Measurements from ENCODE around the gene CDK5RAP2.

Gene CDK5RAP2

DNA sequence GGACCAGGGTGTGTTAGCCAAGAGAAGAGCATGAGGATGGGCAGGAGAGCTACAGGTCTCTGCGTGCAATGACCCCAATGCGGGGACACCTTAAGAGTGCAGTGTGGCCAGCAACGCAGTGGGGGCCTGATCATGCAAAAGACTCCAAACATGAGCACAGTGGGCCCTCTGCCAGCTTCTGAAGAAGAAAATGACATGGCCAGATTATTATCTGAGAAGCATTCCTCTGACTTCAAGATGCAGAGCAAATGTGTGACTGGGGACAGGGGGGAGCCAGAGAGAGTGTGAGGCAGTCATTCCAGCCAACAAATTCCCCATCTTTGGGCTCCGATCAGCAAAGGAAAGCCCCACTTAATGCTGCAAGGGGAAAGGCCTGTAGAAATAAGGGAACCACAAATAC, 229.4 kb downstream of the CDK5RAP2 start:
- DNase-seq (ENCODE audit: low read depth): no peak
- H3K4me3 ChIP-seq (ENCODE audit: low read length): no peak overlapping the region
- TF ChIP-seq, protein P1, sequence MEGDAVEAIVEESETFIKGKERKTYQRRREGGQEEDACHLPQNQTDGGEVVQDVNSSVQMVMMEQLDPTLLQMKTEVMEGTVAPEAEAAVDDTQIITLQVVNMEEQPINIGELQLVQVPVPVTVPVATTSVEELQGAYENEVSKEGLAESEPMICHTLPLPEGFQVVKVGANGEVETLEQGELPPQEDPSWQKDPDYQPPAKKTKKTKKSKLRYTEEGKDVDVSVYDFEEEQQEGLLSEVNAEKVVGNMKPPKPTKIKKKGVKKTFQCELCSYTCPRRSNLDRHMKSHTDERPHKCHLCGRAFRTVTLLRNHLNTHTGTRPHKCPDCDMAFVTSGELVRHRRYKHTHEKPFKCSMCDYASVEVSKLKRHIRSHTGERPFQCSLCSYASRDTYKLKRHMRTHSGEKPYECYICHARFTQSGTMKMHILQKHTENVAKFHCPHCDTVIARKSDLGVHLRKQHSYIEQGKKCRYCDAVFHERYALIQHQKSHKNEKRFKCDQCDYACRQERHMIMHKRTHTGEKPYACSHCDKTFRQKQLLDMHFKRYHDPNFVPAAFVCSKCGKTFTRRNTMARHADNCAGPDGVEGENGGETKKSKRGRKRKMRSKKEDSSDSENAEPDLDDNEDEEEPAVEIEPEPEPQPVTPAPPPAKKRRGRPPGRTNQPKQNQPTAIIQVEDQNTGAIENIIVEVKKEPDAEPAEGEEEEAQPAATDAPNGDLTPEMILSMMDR (IDR thresholded peaks at IDR 0.05; ENCODE audit: insufficient read depth, low read depth, low read length, missing control alignments): no peak

DNA sequence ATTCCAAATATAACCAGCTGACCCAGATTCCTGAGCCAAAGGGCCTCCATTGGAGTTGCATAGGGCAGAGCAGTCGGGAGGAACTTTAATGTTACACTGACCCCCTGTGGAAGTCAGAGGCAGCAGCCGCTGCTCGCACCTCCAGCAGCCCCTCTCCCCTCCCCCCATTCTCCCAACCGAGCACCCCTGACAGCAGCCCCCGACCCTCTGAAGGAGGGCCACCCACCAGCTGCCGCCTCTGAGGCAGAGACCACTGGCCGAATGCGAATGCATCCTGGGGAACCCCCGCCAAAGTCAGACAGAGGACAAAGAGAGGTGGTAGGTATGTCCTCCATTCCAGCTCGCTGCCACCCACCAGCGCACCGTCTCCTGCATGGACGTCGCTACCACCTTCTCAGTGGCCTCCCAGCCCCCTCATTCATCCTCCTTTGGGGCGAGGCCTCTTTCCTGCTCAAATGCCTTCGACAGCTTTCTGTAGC, 231.0 kb downstream of the CDK5RAP2 start:
- DNase-seq (ENCODE audit: low read depth): peak; percentile 60
- no peak overlapping the region for H3K4me3 ChIP-seq (ENCODE audit: low read length)
- TF ChIP-seq, protein P1 (IDR thresholded peaks at IDR 0.05; ENCODE audit: insufficient read depth, low read depth, low read length, missing control alignments): peak; percentile 62

DNA sequence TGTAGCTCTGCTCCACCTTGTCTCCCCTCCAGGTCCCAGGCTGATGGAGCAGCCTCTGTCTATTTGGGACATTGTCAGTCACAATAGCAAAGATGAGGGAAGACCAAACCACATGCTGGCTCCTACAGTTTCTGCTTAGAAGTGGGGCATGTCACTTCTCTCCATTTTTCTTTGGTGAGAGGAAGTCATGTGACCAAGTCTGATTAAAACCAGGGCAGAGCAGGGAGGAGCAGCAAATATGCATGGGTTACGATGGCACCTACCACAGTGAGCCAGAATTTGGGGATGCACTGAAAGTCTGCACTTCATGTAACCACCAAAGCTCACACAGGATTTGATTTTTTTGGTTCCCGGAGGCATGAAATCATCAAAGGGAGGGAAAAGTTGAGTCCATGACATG, 234.6 kb downstream of the CDK5RAP2 start:
- no peak for DNase-seq (ENCODE audit: low read depth)

DNA sequence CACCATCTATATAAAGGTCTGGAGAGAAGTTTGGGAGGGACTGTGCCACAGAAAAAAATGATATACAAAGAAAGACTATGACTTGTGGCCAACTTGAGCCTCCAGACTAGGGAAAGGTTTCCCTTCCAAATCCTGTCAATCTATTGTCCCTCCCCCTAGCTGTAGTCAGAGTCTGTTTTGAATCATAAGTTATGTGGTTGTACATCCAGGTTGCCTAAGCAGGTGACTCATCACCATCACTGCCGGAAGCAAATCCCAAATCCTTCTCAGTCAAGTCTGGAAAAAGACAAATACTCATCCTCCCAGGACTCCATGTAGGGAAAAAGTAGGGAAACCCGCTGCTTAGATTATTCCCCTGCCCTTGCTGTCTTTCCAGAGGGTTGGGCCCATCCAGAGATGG, 235.7 kb downstream of the CDK5RAP2 start:
- peak; percentile 96 for DNase-seq (ENCODE audit: low read depth)
- TF ChIP-seq, protein P1 (IDR thresholded peaks at IDR 0.05; ENCODE audit: insufficient read depth, low read depth, low read length, missing control alignments): no peak
- H3K4me3 ChIP-seq (ENCODE audit: low read length): no peak overlapping the region

More for the DNA sequence above, 234.6 kb downstream of the CDK5RAP2 start:
- H3K4me3 ChIP-seq (ENCODE audit: low read length): no peak overlapping the region
- TF ChIP-seq, protein P1 (IDR thresholded peaks at IDR 0.05; ENCODE audit: insufficient read depth, low read depth, low read length, missing control alignments): no peak

DNA sequence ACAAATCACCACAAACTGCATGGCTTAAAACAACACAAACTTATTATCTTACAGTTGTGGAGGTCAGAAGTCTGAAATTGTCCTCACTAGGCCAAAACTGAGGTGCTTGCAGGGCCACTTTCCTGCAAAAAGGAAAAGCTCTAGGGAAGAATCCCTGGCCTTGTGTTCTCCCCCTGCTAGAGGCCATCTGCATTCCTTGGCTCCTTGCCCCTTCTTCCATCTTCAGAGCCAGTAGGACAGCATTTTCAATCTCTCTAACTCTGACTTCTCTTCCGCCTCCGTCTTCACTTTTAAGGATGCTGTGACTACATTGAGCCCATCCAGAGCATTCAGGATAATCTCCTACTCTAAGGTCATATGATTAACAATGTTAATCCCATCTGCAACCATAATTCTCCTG, 236.6 kb downstream of the CDK5RAP2 start:
- no peak for DNase-seq (ENCODE audit: low read depth)
- TF ChIP-seq, protein P1 (IDR thresholded peaks at IDR 0.05; ENCODE audit: insufficient read depth, low read depth, low read length, missing control alignments): no peak
- H3K4me3 ChIP-seq (ENCODE audit: low read length): no peak overlapping the region

Measured in epithelial cell of esophagus (primary cell).